Body of pancreas (tissue), 4 donors: ENCODE measurements around the gene ARL8B.

Experiments used
- POLR2A ChIP-seq, 3 donors: fragments of 450-650 bp; IDR thresholded peaks; one replicate each; pipeline ENCODE4 v1.6.1; 2016; ENCODE audit warnings: antibody characterized with exemption in 3 of 3, mild to moderate bottlenecking in 2 of 3
- TF ChIP-seq, protein P1 (sequence below), 7 experiments: fragments of 450-650 bp in 4 of 7; fragments of 200-600 bp in 3 of 7; sonication (generic) in 3 of 7; IDR thresholded peaks; one replicate each; pipeline ENCODE4 v1.5.1; 2016 to 2019; ENCODE audit warnings: antibody characterized with exemption in 7 of 7

DNA sequence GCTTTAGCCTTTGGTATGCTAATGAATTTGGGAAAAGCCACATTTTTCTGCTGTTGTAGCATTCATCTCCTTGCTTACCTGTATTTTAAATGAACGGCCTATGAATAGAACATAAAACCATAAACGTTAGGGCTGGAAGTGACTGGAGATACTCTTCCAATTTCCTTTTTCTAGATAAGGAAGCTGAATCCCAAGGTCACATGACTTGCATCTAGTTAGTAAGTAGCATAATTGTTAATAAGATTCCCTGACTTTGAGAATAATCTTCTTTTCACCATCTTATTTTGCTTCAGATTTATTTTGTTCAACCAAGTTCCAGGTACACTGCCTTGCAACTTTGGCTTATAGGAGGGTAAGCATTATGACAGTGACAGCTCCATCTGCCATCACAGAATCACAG lies 44.8 kb downstream of the ARL8B start:
- TF ChIP-seq, protein P1, sequence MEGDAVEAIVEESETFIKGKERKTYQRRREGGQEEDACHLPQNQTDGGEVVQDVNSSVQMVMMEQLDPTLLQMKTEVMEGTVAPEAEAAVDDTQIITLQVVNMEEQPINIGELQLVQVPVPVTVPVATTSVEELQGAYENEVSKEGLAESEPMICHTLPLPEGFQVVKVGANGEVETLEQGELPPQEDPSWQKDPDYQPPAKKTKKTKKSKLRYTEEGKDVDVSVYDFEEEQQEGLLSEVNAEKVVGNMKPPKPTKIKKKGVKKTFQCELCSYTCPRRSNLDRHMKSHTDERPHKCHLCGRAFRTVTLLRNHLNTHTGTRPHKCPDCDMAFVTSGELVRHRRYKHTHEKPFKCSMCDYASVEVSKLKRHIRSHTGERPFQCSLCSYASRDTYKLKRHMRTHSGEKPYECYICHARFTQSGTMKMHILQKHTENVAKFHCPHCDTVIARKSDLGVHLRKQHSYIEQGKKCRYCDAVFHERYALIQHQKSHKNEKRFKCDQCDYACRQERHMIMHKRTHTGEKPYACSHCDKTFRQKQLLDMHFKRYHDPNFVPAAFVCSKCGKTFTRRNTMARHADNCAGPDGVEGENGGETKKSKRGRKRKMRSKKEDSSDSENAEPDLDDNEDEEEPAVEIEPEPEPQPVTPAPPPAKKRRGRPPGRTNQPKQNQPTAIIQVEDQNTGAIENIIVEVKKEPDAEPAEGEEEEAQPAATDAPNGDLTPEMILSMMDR (IDR thresholded peaks at IDR 0.05) = no peak
- no peak for TF ChIP-seq POLR2A (IDR thresholded peaks at IDR 0.05)
